Vagina (tissue), 2 donors: ENCODE measurements around the gene EFNA3.

Experiments used
- CTCF ChIP-seq, 3 experiments: fragments of 450-650 bp in 2 of 3; fragments of 200-600 bp in 1 of 3; sonication (generic) in 1 of 3; IDR thresholded peaks; one replicate each; pipeline ENCODE4 v1.5.1; 2017 to 2019; ENCODE audit warnings: antibody characterized with exemption in 3 of 3, mild to moderate bottlenecking in 2 of 3, moderate library complexity in 2 of 3
- POLR2A ChIP-seq, 2 donors: fragments of 450-650 bp; IDR thresholded peaks; one replicate each; pipeline ENCODE4 v1.6.1; 2017; ENCODE audit warnings: antibody characterized with exemption in 2 of 2, mild to moderate bottlenecking in 2 of 2, moderate library complexity in 2 of 2
- POLR2AphosphoS5 ChIP-seq, 2 donors: sonication (generic); formaldehyde crosslinking; IDR thresholded peaks; one replicate each; pipeline ENCODE4 v1.9.0; 2017; ENCODE audit warnings: antibody characterized with exemption in 2 of 2, mild to moderate bottlenecking in 2 of 2, low read depth in 1 of 2; ENCODE audit not compliant: insufficient read depth in 1 of 2

- TF ChIP-seq CTCF (IDR thresholded peaks at IDR 0.05) (no peak), POLR2A (IDR thresholded peaks at IDR 0.05) (no peak), POLR2AphosphoS5 (IDR thresholded peaks at IDR 0.05; ENCODE audit: insufficient read depth in 1 of 2, low read depth in 1 of 2) (no peak)
Measured at GRCh38 chr1:155093911-155094621, 15.4 kb downstream of the EFNA3 start.
